Kidney (tissue), 14 donors: ENCODE results near the gene SLC15A1. TPM values are rescaled to one million over a fixed set of nuclear protein-coding genes. Genes with fewer than 3 reads are reported as not detected.

Source experiments
- DNase-seq, 5 donors: peaks; one replicate each; pipeline ENCODE4 v3.0.0-alpha.2; 2013 to 2020
- FAIRE-seq: peaks from 2 replicates; lab custom pipeline; 2012; peaks lifted over from hg19 to GRCh38; lab: Jason Lieb, UNC
- H3K27ac ChIP-seq, 2 donors: one replicate each; pipeline ENCODE4 v1.7.0; 2013; ENCODE audit warnings: low read depth in 2 of 2, low read length in 2 of 2, inconsistent platforms in 1 of 2
- H3K27me3 ChIP-seq: one replicate; pipeline ENCODE4 v1.7.1; 2013; ENCODE audit warnings: low read length, inconsistent platforms; ENCODE audit not compliant: control insufficient read depth, insufficient read depth
- H3K36me3 ChIP-seq, 3 donors: one replicate each; pipeline versions ENCODE4 v1.7.0 to v1.7.1; 2013; ENCODE audit warnings: low read length in 3 of 3, control low read depth in 1 of 3, inconsistent platforms in 1 of 3; ENCODE audit not compliant: insufficient read depth in 3 of 3, control insufficient read depth in 2 of 3
- H3K4me1 ChIP-seq, 3 donors: one replicate each; pipeline versions ENCODE4 v1.7.0 to v1.7.1; 2013; ENCODE audit warnings: low read length in 3 of 3, inconsistent platforms in 1 of 3, low read depth in 1 of 3; ENCODE audit not compliant: control insufficient read depth in 2 of 3, insufficient read depth in 2 of 3
- H3K4me3 ChIP-seq, 3 donors: one replicate each; pipeline versions ENCODE4 v1.7.0 to v1.8.1; 2013; ENCODE audit warnings: low read length in 3 of 3, control low read depth in 1 of 3, inconsistent platforms in 1 of 3
- H3K9ac ChIP-seq, 3 donors: one replicate each; pipeline versions ENCODE4 v1.7.0 to v1.7.1; 2013; ENCODE audit warnings: low read length in 3 of 3, control low read depth in 1 of 3, inconsistent platforms in 1 of 3
- H3K9me3 ChIP-seq, 3 donors: one replicate each; pipeline versions ENCODE4 v1.7.0 to v1.7.1; 2013; ENCODE audit warnings: low read length in 3 of 3, control low read depth in 1 of 3, inconsistent platforms in 1 of 3; ENCODE audit not compliant: control insufficient read depth in 2 of 3, insufficient read depth in 1 of 3
- intact Hi-C: fragments of 100-400 bp; cut with DNase I; formaldehyde crosslinking; loops from one replicate; pipeline ENCODE4 v1.11.1; 2022
- polyA plus RNA-seq: library from polyadenylated mRNA; stranded (reverse); fragments of 350-450 nt; fragmentation: Illumina TruSeq; extraction: RNeasy Lipid Tissue Mini Kit (QIAGEN cat#74804); gene quantifications from one replicate; pipeline ENCODE4 v1.2.3, GENCODE V29; 2014; ENCODE audit warnings: low read depth, low replicate concordance; ENCODE audit not compliant: insufficient read depth
- total RNA-seq: library from RNA; stranded (reverse); fragmentation: NEBNext Ultra II Directional; extraction: Animal tissue kit (Norgen Biotek cat#: 25700); gene quantifications from one replicate; pipeline ENCODE4 v1.2.1, GENCODE V29; 2021
- TF ChIP-seq, protein P1 (sequence below): IDR thresholded peaks from 3 replicates; pipeline ENCODE4 v1.5.1; 2012; ENCODE audit warnings: mild to moderate bottlenecking, moderate library complexity, borderline replicate concordance; ENCODE audit not compliant: insufficient read depth; ENCODE audit errors: extremely low read depth
- donor health status: control.
- donor health status: control.
- donor health status: control.
- donor health status: control.
- donor health status: control.
- donor health status: DM: yes; HTN: yes; CAD: no.
- donor health status: Normal renal cell carcinoma (clear cell type).

Gene SLC15A1
- total and polyA plus RNA-seq, 2 donors from 2014 or later, result 5.6 to 10.2 TPM

DNA sequence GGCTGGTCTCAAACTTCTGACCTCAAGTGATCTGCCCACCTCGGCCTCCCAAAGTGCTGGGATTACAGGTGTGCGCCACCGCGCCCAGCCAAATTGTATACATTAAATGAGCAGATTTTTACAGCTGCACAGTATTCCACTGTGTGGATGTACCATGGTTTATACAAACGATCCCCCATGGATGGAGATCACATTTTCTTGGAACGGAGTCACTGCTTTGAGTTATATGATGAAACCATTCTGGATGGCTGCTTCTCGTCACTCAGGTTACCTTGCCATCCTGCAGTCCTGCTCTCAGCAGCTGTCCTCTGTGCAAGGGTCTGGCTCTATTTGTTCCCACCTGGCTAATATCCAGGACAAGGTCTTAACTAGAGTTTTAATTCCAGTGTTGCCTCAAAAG is 39.1 kb upstream of the SLC15A1 start:
- TF ChIP-seq, protein P1, sequence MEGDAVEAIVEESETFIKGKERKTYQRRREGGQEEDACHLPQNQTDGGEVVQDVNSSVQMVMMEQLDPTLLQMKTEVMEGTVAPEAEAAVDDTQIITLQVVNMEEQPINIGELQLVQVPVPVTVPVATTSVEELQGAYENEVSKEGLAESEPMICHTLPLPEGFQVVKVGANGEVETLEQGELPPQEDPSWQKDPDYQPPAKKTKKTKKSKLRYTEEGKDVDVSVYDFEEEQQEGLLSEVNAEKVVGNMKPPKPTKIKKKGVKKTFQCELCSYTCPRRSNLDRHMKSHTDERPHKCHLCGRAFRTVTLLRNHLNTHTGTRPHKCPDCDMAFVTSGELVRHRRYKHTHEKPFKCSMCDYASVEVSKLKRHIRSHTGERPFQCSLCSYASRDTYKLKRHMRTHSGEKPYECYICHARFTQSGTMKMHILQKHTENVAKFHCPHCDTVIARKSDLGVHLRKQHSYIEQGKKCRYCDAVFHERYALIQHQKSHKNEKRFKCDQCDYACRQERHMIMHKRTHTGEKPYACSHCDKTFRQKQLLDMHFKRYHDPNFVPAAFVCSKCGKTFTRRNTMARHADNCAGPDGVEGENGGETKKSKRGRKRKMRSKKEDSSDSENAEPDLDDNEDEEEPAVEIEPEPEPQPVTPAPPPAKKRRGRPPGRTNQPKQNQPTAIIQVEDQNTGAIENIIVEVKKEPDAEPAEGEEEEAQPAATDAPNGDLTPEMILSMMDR, result no peak

DNA sequence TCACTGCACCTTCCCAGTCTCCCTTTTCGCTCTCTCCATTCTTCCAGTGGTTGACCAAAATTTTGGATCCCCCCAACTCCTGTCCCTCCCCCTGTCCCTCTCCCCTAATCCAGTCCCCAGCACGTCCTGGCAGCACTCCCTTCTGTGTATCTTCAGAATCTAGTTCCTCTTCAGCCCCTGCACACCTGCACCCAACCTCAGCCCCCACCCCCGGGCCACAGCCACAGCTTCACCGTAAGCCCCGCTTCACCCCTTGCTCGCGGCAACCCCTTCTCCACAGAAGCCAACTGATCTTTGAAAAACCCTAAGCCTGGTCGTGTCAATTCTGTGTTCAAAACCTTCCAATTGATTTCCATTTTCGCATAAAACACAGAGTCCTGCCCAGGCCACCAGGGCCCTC is 35.5 kb upstream of the SLC15A1 start:
- Histone ChIP-seq H3K36me3 (no peaks in the 10 kb centered on the region), H3K27me3 (no peaks in the 10 kb centered on the region), H3K4me3 (no peak overlapping the region), H3K9ac (no peak overlapping the region), H3K9me3 (no peaks in the 10 kb centered on the region), H3K4me1 (no peaks in the 10 kb centered on the region), H3K27ac (no peak overlapping the region)
- no peak for FAIRE-seq
- TF ChIP-seq, protein P1, result no peak
- intact Hi-C loops, result no loop called here
- DNase-seq, result no peak

More for the DNA sequence above, 39.1 kb upstream of the SLC15A1 start:
- no peak for DNase-seq
- Histone ChIP-seq H3K36me3 (peaks cover 0 to 14% (median 4%) of the 10 kb centered on the region in 3 donors), H3K9me3 (no peaks in the 10 kb centered on the region), H3K4me1 (no peaks in the 10 kb centered on the region), H3K27me3 (no peaks in the 10 kb centered on the region), H3K27ac (no peak overlapping the region), H3K4me3 (no peak overlapping the region), H3K9ac (no peak overlapping the region)
- intact Hi-C loops, result no loop called here
- no peak for FAIRE-seq

DNA sequence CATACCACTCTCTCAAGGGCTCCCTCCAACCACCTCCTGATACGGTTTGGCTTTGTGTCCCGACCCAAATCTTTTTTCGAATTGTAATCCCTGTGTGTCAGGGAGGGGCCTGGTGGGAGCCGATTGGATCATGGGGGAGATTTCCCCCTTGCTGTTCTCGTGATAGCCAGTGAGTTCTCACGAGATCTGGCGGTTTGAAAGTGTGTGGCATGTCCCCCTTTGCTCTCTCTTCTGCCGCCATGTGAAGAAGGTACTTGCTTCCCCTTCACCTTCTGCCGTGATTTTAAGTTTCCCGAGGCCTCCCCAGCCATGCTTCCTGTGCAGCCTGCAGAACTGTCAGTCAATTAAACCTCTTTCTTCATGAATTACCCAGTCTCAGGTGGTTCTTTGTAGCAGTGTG is 34.7 kb upstream of the SLC15A1 start:
- H3K4me3 ChIP-seq, result no peak overlapping the region
- no peaks in the 10 kb centered on the region for H3K9me3 ChIP-seq
- H3K4me1 ChIP-seq, result no peaks in the 10 kb centered on the region
- H3K27ac ChIP-seq, result no peak overlapping the region
- TF ChIP-seq, protein P1, result no peak
- H3K9ac ChIP-seq, result no peak overlapping the region
- no peaks in the 10 kb centered on the region for H3K36me3 ChIP-seq
- FAIRE-seq, result no peak
- no peaks in the 10 kb centered on the region for H3K27me3 ChIP-seq
- DNase-seq, result no peak
- intact Hi-C loops, result no loop called here

DNA sequence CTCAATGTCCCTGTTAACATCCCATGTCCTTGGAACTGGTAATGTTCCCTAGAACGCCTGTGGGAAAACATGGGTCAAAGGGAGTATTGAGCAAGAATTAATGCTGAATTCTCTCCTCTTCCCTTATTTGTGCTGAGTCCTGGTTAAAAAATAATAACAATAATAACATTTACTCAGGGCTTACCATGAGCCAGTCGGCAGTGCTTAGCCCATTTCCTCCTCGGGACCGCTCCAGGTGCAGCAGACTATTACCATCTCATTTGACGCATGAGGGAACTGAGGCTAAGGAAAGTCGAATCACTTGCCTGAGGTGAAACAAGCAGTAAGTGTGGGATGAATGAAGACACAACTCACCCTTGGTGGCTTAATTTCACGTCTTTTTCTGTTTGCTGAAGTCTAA is 33.6 kb upstream of the SLC15A1 start:
- H3K4me3 ChIP-seq, result no peak overlapping the region
- no peak for FAIRE-seq
- TF ChIP-seq, protein P1, result no peak
- H3K4me1 ChIP-seq, result no peaks in the 10 kb centered on the region
- H3K9me3 ChIP-seq, result no peaks in the 10 kb centered on the region
- no peaks in the 10 kb centered on the region for H3K36me3 ChIP-seq
- no peaks in the 10 kb centered on the region for H3K27me3 ChIP-seq
- no peak overlapping the region for H3K9ac ChIP-seq
- DNase-seq, result peak in 3 of 5 donors; percentile 37 to 79 (median 72)
- intact Hi-C loops, result no loop called here
- H3K27ac ChIP-seq, result no peak overlapping the region
